SU-DHL-6 (cell line): ENCODE results near the gene CACNA1C.

Experiments used
- H2AFZ ChIP-seq: fragments of 200-600 bp; sonication (generic); 2 replicates; pipeline ENCODE4 v1.6.1; 2014; ENCODE audit warnings: low read depth, mild to moderate bottlenecking, moderate library complexity, mixed read lengths, antibody characterized with exemption, low read length; ENCODE audit not compliant: severe bottlenecking
- H3F3A ChIP-seq: fragments of 200-600 bp; shearing (Covaris generic); 2 replicates; pipeline ENCODE4 v1.6.0; 2016; ENCODE audit warnings: antibody characterized with exemption, mild to moderate bottlenecking; ENCODE audit not compliant: insufficient read depth
- H3K27ac ChIP-seq: fragments of 200-600 bp; sonication (generic); 2 replicates; pipeline ENCODE4 v1.5.1; 2016; ENCODE audit warnings: low read depth, mild to moderate bottlenecking, low read length, moderate library complexity, mixed read lengths
- H3K27me3 ChIP-seq: fragments of 200-600 bp; sonication (generic), shearing (Covaris generic); 2 replicates; pipeline ENCODE4 v1.6.0; 2014; ENCODE audit warnings: mild to moderate bottlenecking, low read length
- H3K36me3 ChIP-seq: fragments of 200-600 bp; sonication (generic); 2 replicates; pipeline ENCODE4 v1.6.1; 2014; ENCODE audit warnings: mild to moderate bottlenecking, low read length, mixed read lengths
- H3K4me2 ChIP-seq: fragments of 300-600, 200-600 bp; shearing (Covaris generic), sonication (generic); 2 replicates; pipeline ENCODE4 v1.6.0; 2014; ENCODE audit warnings: low read length, low read depth, mild to moderate bottlenecking; ENCODE audit not compliant: poor library complexity, severe bottlenecking
- H3K4me3 ChIP-seq: fragments of 200-600 bp; sonication (generic); 2 replicates; pipeline ENCODE4 v1.5.1; 2014; ENCODE audit warnings: antibody characterized with exemption, low read length, mild to moderate bottlenecking, mixed read lengths; ENCODE audit not compliant: insufficient read depth, poor library complexity, severe bottlenecking
- H3K79me2 ChIP-seq: fragments of 200-600 bp; sonication (generic); 2 replicates; pipeline ENCODE4 v1.6.1; 2014; ENCODE audit warnings: mild to moderate bottlenecking, low read length, moderate library complexity; ENCODE audit not compliant: insufficient read depth
- H3K9ac ChIP-seq: fragments of 200-600 bp; sonication (generic); 2 replicates; pipeline ENCODE4 v1.7.0; 2014; ENCODE audit warnings: mild to moderate bottlenecking, low read length
- H3K9me2 ChIP-seq: fragments of 200-600 bp; sonication (generic); replicated peaks from 2 replicates; pipeline ENCODE4 v1.6.1; 2014; ENCODE audit warnings: low read length; ENCODE audit not compliant: insufficient read depth
- H3K9me3 ChIP-seq: fragments of 200-600 bp; sonication (generic); 2 replicates; pipeline ENCODE4 v1.6.1; 2014; ENCODE audit warnings: low read length, mixed read lengths; ENCODE audit not compliant: insufficient read depth
- H4K20me1 ChIP-seq: fragments of 200-600 bp; sonication (generic); 2 replicates; pipeline ENCODE4 v1.6.1; 2014; ENCODE audit warnings: low read depth, mild to moderate bottlenecking, antibody characterized with exemption, low read length, moderate library complexity, mixed read lengths
- CTCF ChIP-seq: fragments of 200-600 bp; sonication (generic); IDR thresholded peaks from one replicate; pipeline ENCODE4 v1.5.1; 2017; ENCODE audit warnings: antibody characterized with exemption, mild to moderate bottlenecking, low read length, moderate library complexity; ENCODE audit not compliant: insufficient read depth, poor library complexity, severe bottlenecking
- EZH2phosphoT487 ChIP-seq: fragments of 200-600 bp; sonication (generic), shearing (Covaris generic); conservative IDR thresholded peaks from 2 replicates; pipeline ENCODE4 v1.6.1; 2018; ENCODE audit warnings: mild to moderate bottlenecking, antibody characterized with exemption, low read length, moderate library complexity, mixed read lengths

The CACNA1C gene

GRCh38 chr12:2057795-2058408 is 5.1 kb downstream of the CACNA1C start:
- H3K9ac ChIP-seq = no peak overlapping the region
- no peaks in the 10 kb centered on the region for H3K9me2 ChIP-seq
- no peaks in the 10 kb centered on the region for H3K27me3 ChIP-seq
- TF ChIP-seq EZH2phosphoT487 = no peak
- TF ChIP-seq CTCF = no peak
- no peaks in the 10 kb centered on the region for H3K79me2 ChIP-seq
- H4K20me1 ChIP-seq = no peaks in the 10 kb centered on the region
- no peaks in the 10 kb centered on the region for H3K9me3 ChIP-seq
- no peak overlapping the region for H2AFZ ChIP-seq
- no peak overlapping the region for H3K4me2 ChIP-seq
- no peaks in the 10 kb centered on the region for H3F3A ChIP-seq
- H3K36me3 ChIP-seq = no peaks in the 10 kb centered on the region
- H3K27ac ChIP-seq = no peak overlapping the region
- H3K4me3 ChIP-seq = no peak overlapping the region

GRCh38 chr12:2058837-2059236 is 6.0 kb downstream of the CACNA1C start:
- Histone ChIP-seq H3K4me3 (no peak overlapping the region), H3F3A (no peaks in the 10 kb centered on the region), H3K27me3 (no peaks in the 10 kb centered on the region), H3K9me2 (no peaks in the 10 kb centered on the region), H3K27ac (no peak overlapping the region), H3K9me3 (no peaks in the 10 kb centered on the region), H4K20me1 (no peaks in the 10 kb centered on the region), H3K4me2 (no peak overlapping the region), H3K79me2 (no peaks in the 10 kb centered on the region), H3K9ac (no peak overlapping the region), H3K36me3 (no peaks in the 10 kb centered on the region), H2AFZ (no peak overlapping the region)
- no peak for TF ChIP-seq CTCF
- TF ChIP-seq EZH2phosphoT487 = no peak

DNA sequence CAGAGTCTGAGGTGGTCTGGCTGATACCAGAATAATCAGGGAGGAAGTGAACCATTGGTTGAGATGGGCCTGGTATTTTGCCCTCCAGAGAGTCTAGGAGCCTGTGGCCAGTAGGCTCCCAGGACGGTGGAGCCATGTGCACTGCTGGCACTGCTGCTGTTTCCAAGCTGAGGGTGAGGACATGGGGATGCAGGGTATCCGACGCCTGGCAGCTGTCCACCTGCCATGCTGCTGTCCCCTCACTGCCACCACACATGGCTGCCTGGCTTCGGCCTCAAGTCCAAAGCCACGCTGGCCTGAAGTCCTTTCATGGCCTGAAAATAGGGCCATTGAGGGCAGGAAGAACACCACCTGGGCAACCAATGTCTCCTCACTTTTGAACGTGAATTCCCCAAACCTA is 8.6 kb downstream of the CACNA1C start:
- H2AFZ ChIP-seq = no peak overlapping the region
- H3K9me2 ChIP-seq = no peaks in the 10 kb centered on the region
- TF ChIP-seq CTCF (no peak), EZH2phosphoT487 (no peak)
- no peaks in the 10 kb centered on the region for H3K79me2 ChIP-seq
- no peaks in the 10 kb centered on the region for H3K9me3 ChIP-seq
- H3K9ac ChIP-seq = no peak overlapping the region
- no peaks in the 10 kb centered on the region for H3K36me3 ChIP-seq
- no peak overlapping the region for H3K4me2 ChIP-seq
- no peaks in the 10 kb centered on the region for H3K27me3 ChIP-seq
- no peak overlapping the region for H3K27ac ChIP-seq
- no peaks in the 10 kb centered on the region for H3F3A ChIP-seq
- no peaks in the 10 kb centered on the region for H4K20me1 ChIP-seq
- no peak overlapping the region for H3K4me3 ChIP-seq
